ENCODE results near the gene STRIP2. TPM values are rescaled to one million over a fixed set of nuclear protein-coding genes. Genes with fewer than 3 reads are reported as not detected.

Gene STRIP2
- total RNA-seq, 1 experiment from 2014 or later: 9.9 TPM

- no peak overlapping the region for H3K4ac ChIP-seq (ENCODE audit: low read depth, low read length)
- no peak overlapping the region for H2BK12ac ChIP-seq (ENCODE audit: insufficient read length, low read depth, low read length)
- H2AFZ ChIP-seq (ENCODE audit: low read length): no peak overlapping the region
- H3K27ac ChIP-seq (ENCODE audit: insufficient read length, low read depth, low read length): no peak overlapping the region
- no peaks in the 10 kb centered on the region for H3K27me3 ChIP-seq (ENCODE audit: insufficient read depth, low read length)
- no peaks in the 10 kb centered on the region for H3K79me1 ChIP-seq (ENCODE audit: insufficient read depth, low read depth, low read length, poor library complexity, severe bottlenecking)
- no peak overlapping the region for H3K4me2 ChIP-seq (ENCODE audit: insufficient read depth, insufficient read length, low read length)
- Mint-ChIP-seq H3K36me3 (ENCODE audit: insufficient read depth in 1 of 3, low read depth in 3 of 3) (peaks cover 4 to 27% (median 14%) of the 10 kb centered on the region in 3 experiments; a peak in 5 of 7 replicates), H3K27me3 (ENCODE audit: low read depth) (no peaks in the 10 kb centered on the region), H3K27ac (no peak overlapping the region), H3K4me3 (no peak overlapping the region), H3K9me3 (no peaks in the 10 kb centered on the region), H3K4me1 (no peaks in the 10 kb centered on the region)
- H4K91ac ChIP-seq (ENCODE audit: insufficient read length, low read depth, low read length): no peak overlapping the region
- H2AK5ac ChIP-seq (ENCODE audit: insufficient read length, low read length): no peak overlapping the region
- H3K4me1 ChIP-seq (ENCODE audit: insufficient read depth, low read length): no peaks in the 10 kb centered on the region
- no peak overlapping the region for H3T11ph ChIP-seq (ENCODE audit: low read length)
- H4K8ac ChIP-seq (replicated peaks; ENCODE audit: insufficient read length, low read depth, low read length): no peak overlapping the region
- H2BK120ac ChIP-seq (ENCODE audit: low read depth, low read length, poor library complexity, severe bottlenecking): no peak overlapping the region
- H2BK15ac ChIP-seq (ENCODE audit: low read depth, low read length): no peak overlapping the region
- no peak for TF ChIP-seq CTCF (conservative IDR thresholded peaks at IDR 0.05)
- H4K5ac ChIP-seq (ENCODE audit: insufficient read length, low read depth, low read length): no peak overlapping the region
- H3K9me3 ChIP-seq (ENCODE audit: control insufficient read depth, low read depth, low read length): no peaks in the 10 kb centered on the region
- H3K14ac ChIP-seq (ENCODE audit: insufficient read depth, low read length): no peak overlapping the region
- no peak overlapping the region for H3K56ac ChIP-seq (ENCODE audit: insufficient read length, low read depth, low read length)
- no peak for DNase-seq
- no peak overlapping the region for H2BK20ac ChIP-seq (ENCODE audit: low read depth, low read length, poor library complexity, severe bottlenecking)
- H2BK5ac ChIP-seq (ENCODE audit: insufficient read length, low read length): no peak overlapping the region
- H3K23me2 ChIP-seq (ENCODE audit: insufficient read length, low read depth, low read length, poor library complexity, severe bottlenecking): no peaks in the 10 kb centered on the region
- H3K18ac ChIP-seq (ENCODE audit: insufficient read length, low read depth, low read length): no peak overlapping the region
- no peak overlapping the region for H3K23ac ChIP-seq (ENCODE audit: insufficient read length, low read depth, low read length)
- no peaks in the 10 kb centered on the region; the same call in 1 of the 2 replicates for H3K79me2 ChIP-seq (ENCODE audit: insufficient read depth, low read length)
- H3K9ac ChIP-seq (ENCODE audit: extremely low read depth, insufficient read length, low read length): no peak overlapping the region
- no peaks in the 10 kb centered on the region for H4K20me1 ChIP-seq (ENCODE audit: control insufficient read depth, insufficient read depth, insufficient read length)
Observed at GRCh38 chr7:129426482-129426881, 7.8 kb upstream of the STRIP2 start.
